Muscle layer of colon (tissue), 2 donors: Measurements from ENCODE around the gene RCAN1.
"Not testable (repeated sequence)": the region's sequence is repeated elsewhere in the genome, so short reads cannot be mapped to it uniquely, and the experiment has no call there.

Experiments used
- H3K27ac ChIP-seq: one replicate; pipeline ENCODE4 v1.7.0; 2013; ENCODE audit warnings: low read depth, mild to moderate bottlenecking, low read length, moderate library complexity
- H3K27me3 ChIP-seq, 2 donors: one replicate each; pipeline ENCODE4 v1.7.0; 2013; ENCODE audit warnings: low read length in 2 of 2, mild to moderate bottlenecking in 2 of 2; ENCODE audit not compliant: insufficient read depth in 2 of 2, control insufficient read depth in 1 of 2
- H3K36me3 ChIP-seq: one replicate; pipeline ENCODE4 v1.7.0; 2013; ENCODE audit warnings: mild to moderate bottlenecking, low read length; ENCODE audit not compliant: insufficient read depth
- H3K4me1 ChIP-seq: one replicate; pipeline ENCODE4 v1.7.0; 2013; ENCODE audit warnings: mild to moderate bottlenecking, low read length; ENCODE audit not compliant: insufficient read depth
- H3K4me3 ChIP-seq, 2 donors: one replicate each; pipeline ENCODE4 v1.7.0; 2013; ENCODE audit warnings: low read length in 2 of 2, low read depth in 1 of 2, mild to moderate bottlenecking in 1 of 2, moderate library complexity in 1 of 2
- H3K9ac ChIP-seq: one replicate; pipeline ENCODE4 v1.7.0; 2013; ENCODE audit warnings: low read length
- H3K9me3 ChIP-seq: one replicate; pipeline ENCODE4 v1.7.0; 2013; ENCODE audit warnings: mild to moderate bottlenecking, low read length
- donor health status: abdominal sarcoma.
- donor health status: Adenocarcinoma of cecum.

RCAN1 gene

GRCh38 chr21:34560609-34561008 lies 54.3 kb downstream of the RCAN1 start:
- no peak overlapping the region for H3K9ac ChIP-seq
- H3K27ac ChIP-seq: no peak overlapping the region
- H3K27me3 ChIP-seq: no peaks in the 10 kb centered on the region
- no peaks in the 10 kb centered on the region for H3K9me3 ChIP-seq
- no peaks in the 10 kb centered on the region for H3K36me3 ChIP-seq
- H3K4me3 ChIP-seq: no peak overlapping the region
- no peaks in the 10 kb centered on the region for H3K4me1 ChIP-seq

GRCh38 chr21:34560021-34560420 lies 54.9 kb downstream of the RCAN1 start:
- Histone ChIP-seq H3K4me3 (no peak overlapping the region), H3K9ac (no peak overlapping the region), H3K9me3 (no peaks in the 10 kb centered on the region), H3K4me1 (no peaks in the 10 kb centered on the region), H3K27ac (no peak overlapping the region), H3K36me3 (no peaks in the 10 kb centered on the region), H3K27me3 (no peaks in the 10 kb centered on the region)

GRCh38 chr21:34559089-34559631 lies 55.8 kb downstream of the RCAN1 start:
- Histone ChIP-seq H3K36me3 (no peaks in the 10 kb centered on the region), H3K9me3 (no peaks in the 10 kb centered on the region), H3K27ac (no peak overlapping the region), H3K9ac (no peak overlapping the region), H3K4me1 (no peaks in the 10 kb centered on the region), H3K27me3 (no peaks in the 10 kb centered on the region), H3K4me3 (no peak overlapping the region)

- no peak overlapping the region for H3K9ac ChIP-seq
- no peaks in the 10 kb centered on the region for H3K27me3 ChIP-seq
- H3K36me3 ChIP-seq: no peaks in the 10 kb centered on the region
- H3K9me3 ChIP-seq: no peaks in the 10 kb centered on the region
- no peak overlapping the region for H3K27ac ChIP-seq
- no peaks in the 10 kb centered on the region for H3K4me1 ChIP-seq
- no peak overlapping the region for H3K4me3 ChIP-seq
Observed at GRCh38 chr21:34558166-34558565, 56.7 kb downstream of the RCAN1 start.

- Histone ChIP-seq H3K27ac (no peak overlapping the region), H3K9ac (no peak overlapping the region), H3K36me3 (no peaks in the 10 kb centered on the region), H3K4me1 (no peaks in the 10 kb centered on the region), H3K9me3 (no peaks in the 10 kb centered on the region), H3K27me3 (no peaks in the 10 kb centered on the region), H3K4me3 (no peak overlapping the region)
Observed at GRCh38 chr21:34557261-34557660, 57.7 kb downstream of the RCAN1 start.

GRCh38 chr21:34554670-34555069 lies 60.2 kb downstream of the RCAN1 start:
- not testable (repeated sequence) for H3K9me3 ChIP-seq, H3K27me3 ChIP-seq, H3K27ac ChIP-seq, H3K4me3 ChIP-seq, H3K9ac ChIP-seq, H3K36me3 ChIP-seq, H3K4me1 ChIP-seq

GRCh38 chr21:34554227-34554626 lies 60.7 kb downstream of the RCAN1 start:
- Histone ChIP-seq H3K36me3 (no peaks in the 10 kb centered on the region), H3K27me3 (no peaks in the 10 kb centered on the region), H3K4me3 (no peak overlapping the region), H3K9me3 (no peaks in the 10 kb centered on the region), H3K27ac (no peak overlapping the region), H3K9ac (no peak overlapping the region), H3K4me1 (no peaks in the 10 kb centered on the region)

GRCh38 chr21:34553151-34553952 lies 61.6 kb downstream of the RCAN1 start:
- Histone ChIP-seq H3K36me3 (no peaks in the 10 kb centered on the region), H3K27ac (no peak overlapping the region), H3K27me3 (no peaks in the 10 kb centered on the region), H3K4me1 (no peaks in the 10 kb centered on the region), H3K4me3 (no peak overlapping the region), H3K9me3 (no peaks in the 10 kb centered on the region), H3K9ac (no peak overlapping the region)

GRCh38 chr21:34552360-34553098 lies 62.4 kb downstream of the RCAN1 start:
- H3K36me3 ChIP-seq: no peaks in the 10 kb centered on the region
- no peak overlapping the region for H3K27ac ChIP-seq
- no peak overlapping the region for H3K9ac ChIP-seq

GRCh38 chr21:34550182-34550799 lies 64.6 kb downstream of the RCAN1 start:
- Histone ChIP-seq H3K36me3 (no peaks in the 10 kb centered on the region), H3K27me3 (no peaks in the 10 kb centered on the region), H3K4me3 (no peak overlapping the region), H3K27ac (no peak overlapping the region), H3K9ac (no peak overlapping the region), H3K9me3 (no peaks in the 10 kb centered on the region), H3K4me1 (peaks cover 6% of the 10 kb centered on the region)

More at GRCh38 chr21:34552360-34553098, 62.4 kb downstream of the RCAN1 start:
- H3K9me3 ChIP-seq: no peaks in the 10 kb centered on the region
- no peaks in the 10 kb centered on the region for H3K4me1 ChIP-seq
- no peaks in the 10 kb centered on the region for H3K27me3 ChIP-seq
- no peak overlapping the region for H3K4me3 ChIP-seq

- Histone ChIP-seq H3K9ac (no peak overlapping the region), H3K27me3 (no peaks in the 10 kb centered on the region), H3K36me3 (no peaks in the 10 kb centered on the region), H3K4me1 (peaks cover 6% of the 10 kb centered on the region), H3K4me3 (no peak overlapping the region), H3K9me3 (no peaks in the 10 kb centered on the region), H3K27ac (no peak overlapping the region)
Observed at GRCh38 chr21:34548781-34549376, 66.0 kb downstream of the RCAN1 start.
